Middle frontal gyrus (tissue), 1 donor: Measurements from ENCODE around the gene BLNK.
"Not testable (repeated sequence)": the region's sequence is repeated elsewhere in the genome, so short reads cannot be mapped to it uniquely, and the experiment has no call there.

Experiments
- DNase-seq: peaks from one replicate; pipeline ENCODE4 v3.0.0-alpha.2; 2015; ENCODE audit warnings: low spot score; ENCODE audit errors: extremely low spot score

The BLNK gene

DNA sequence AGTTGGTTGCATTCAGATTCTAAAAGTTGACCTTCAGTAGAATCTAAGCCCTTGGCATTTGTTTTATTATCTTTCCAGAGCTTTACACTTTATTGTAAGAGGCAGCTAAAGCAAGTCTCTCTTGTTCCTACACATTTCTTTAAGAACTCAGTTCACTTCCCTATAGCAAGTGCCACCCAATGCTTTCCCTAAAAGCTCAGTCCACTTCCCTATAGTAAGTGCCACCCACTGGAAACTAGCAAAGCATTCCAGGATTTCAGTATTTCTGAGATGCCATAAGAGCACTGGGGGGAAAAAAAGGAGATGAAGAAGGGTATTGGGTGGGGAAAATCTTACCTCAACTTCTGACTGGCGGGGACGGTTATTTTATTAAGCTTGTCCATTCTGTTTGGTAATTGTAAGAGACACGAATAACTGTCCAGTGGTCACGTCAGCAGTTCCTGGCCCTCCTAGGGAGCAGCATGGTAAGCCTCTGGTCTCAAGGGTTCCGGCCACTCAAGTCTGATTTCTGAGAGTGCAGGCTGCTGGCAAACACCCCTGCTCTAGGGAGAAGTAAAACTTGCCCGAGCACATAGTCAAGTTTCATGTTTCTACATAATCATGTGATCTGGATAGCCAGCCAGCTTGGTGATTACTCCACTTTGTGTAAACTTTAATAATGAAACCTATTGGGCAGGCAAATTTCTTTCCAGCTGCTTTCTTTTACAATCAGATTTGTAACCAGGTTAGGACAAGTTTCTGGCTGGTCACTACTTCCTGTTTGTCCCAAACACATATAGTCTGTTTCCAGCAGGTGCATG, at the start of gene BLNK:
BLNK (minus strand) TSS at position 554 of the 800 bp plus-strand sequence; CDS start at position 383, 171 bp downstream.
- DNase-seq, result no peak

GRCh38 chr10:96319754-96320474, 48.5 kb upstream of the BLNK start:
- no peak for DNase-seq

DNA sequence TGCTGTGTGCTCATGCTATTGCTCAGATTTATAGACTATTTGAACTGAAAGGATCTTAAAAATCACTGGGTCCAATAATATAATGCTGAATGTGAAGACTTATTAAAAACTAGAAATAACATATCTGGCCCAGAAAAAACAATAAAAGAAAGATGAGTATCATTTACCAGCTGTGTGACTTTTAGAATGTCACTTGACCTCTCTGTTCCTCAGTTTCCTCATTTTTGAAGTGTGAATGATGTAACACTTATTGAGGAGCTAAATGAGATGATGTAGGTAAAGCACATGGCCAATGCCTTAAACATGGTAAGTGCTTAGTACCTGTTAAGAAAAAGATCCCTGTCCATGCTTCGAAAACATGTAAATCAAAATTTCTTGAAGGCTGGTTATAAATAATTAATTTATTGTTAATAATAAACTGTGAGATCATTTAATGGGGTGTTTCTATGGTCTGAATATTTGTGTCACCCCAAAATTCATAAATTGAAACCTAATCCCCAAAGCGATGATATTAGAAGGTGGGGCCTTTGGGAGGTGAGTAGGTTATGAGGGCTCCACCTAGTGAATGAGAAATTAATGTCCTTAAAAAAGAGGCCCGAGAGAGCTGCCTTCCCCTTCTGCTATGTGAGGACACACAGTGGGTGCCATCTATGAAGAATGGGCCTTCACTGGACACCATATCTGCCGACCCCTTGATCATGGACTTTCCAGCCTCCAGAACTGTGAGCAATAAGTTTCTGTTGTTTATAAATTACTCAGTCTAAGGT, 45.9 kb upstream of the BLNK start:
- no peak for DNase-seq

GRCh38 chr10:96313344-96313743, 42.0 kb upstream of the BLNK start:
- DNase-seq, result no peak

- DNase-seq, result no peak
These were observed 39.9 kb upstream of the BLNK start for GRCh38 chr10:96311180-96311715.

DNA sequence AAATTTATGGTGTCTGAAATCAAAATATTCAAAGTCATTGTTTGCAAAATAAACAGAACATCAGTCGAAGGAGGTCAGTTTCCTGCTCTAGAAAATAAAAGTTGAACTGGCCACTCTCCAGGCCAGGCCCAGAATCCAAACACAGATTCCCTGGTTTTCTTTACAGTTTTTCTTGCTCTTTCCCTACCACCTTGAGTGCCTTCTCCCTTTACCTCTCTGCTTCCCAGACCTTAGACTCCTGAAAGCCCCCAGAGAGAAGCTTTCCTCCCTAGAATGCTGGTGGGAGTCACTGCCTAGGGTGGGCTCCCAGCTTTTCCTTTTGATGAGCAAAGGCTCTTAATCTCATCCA, 38.9 kb upstream of the BLNK start:
- DNase-seq, result no peak

- DNase-seq, result no peak
These were observed 38.4 kb upstream of the BLNK start for GRCh38 chr10:96309628-96310320.

GRCh38 chr10:96308854-96309253, 37.5 kb upstream of the BLNK start:
- DNase-seq, result not testable (repeated sequence)

- DNase-seq, result no peak
These were observed 35.1 kb upstream of the BLNK start for GRCh38 chr10:96306516-96306915.

GRCh38 chr10:96305019-96305418, 33.6 kb upstream of the BLNK start:
- no peak for DNase-seq

DNA sequence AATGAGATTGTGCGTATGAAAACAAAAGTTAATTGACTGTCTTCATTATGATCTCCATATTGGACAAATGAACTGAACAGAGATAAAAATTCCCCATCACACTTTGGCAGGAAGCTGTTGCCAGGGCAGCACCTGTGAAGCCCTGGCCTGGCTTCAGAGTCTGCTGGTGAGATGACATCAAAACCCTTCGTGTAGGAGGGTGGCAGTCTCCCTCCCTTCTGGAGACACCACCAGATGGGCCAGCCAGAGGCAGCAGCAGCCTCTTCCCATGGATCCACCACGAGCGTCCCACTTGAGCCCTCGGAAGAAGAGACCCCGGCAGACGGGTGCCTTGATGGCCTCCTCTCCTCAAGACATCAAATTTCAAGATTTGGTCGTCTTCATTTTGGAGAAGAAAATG, 32.9 kb upstream of the BLNK start, which contains the start of gene DNTT:
DNTT (plus strand) TSS at position 205 of the 400 bp plus-strand sequence; CDS start at position 269, 64 bp downstream.
- no peak for DNase-seq

DNA sequence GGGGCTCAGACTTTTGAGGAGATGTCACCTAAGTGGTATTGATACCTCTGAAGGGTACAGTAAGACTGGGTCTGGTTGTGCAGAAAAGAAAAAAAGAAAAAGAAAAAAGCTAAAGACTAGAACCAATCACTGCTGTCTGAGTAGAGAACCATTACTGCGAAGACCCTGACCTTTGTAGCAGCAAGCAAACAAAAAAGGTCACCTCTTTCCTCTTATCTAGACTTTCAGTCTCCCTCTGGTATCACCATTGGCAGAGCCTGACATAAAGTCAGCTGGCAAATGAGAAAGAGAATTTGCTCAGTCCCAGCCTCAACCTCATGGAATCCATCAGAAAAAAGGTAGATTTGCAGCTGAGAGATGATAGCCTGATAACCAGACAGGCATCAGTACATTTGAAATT, 30.2 kb upstream of the BLNK start:
- no peak for DNase-seq

- no peak for DNase-seq
These were observed 28.0 kb upstream of the BLNK start for GRCh38 chr10:96299383-96299782.

GRCh38 chr10:96298362-96298761, 27.0 kb upstream of the BLNK start:
- DNase-seq, result no peak

GRCh38 chr10:96297486-96297885, 26.1 kb upstream of the BLNK start:
- no peak for DNase-seq

DNA sequence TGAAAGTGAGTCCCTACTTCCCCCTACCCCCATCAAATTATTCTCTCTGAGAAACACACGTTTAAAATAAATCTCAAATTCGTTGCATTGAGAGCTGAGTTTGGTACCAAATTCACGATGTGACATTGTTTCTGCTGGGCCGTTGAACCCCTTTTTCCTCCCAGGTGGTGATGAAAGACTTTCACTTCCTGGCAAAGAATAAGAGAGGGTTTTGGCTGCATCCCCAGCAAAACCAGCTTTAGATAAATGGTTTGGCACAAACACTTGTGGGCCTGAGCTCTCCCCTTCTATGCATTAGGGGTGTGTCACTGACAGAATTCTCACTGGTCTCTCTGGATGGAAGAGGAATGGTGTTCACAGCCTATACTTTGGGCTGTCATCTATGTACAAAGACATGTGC, 24.1 kb upstream of the BLNK start:
- no peak for DNase-seq

- no peak for DNase-seq
These were observed 21.9 kb upstream of the BLNK start for GRCh38 chr10:96292971-96293920.

DNA sequence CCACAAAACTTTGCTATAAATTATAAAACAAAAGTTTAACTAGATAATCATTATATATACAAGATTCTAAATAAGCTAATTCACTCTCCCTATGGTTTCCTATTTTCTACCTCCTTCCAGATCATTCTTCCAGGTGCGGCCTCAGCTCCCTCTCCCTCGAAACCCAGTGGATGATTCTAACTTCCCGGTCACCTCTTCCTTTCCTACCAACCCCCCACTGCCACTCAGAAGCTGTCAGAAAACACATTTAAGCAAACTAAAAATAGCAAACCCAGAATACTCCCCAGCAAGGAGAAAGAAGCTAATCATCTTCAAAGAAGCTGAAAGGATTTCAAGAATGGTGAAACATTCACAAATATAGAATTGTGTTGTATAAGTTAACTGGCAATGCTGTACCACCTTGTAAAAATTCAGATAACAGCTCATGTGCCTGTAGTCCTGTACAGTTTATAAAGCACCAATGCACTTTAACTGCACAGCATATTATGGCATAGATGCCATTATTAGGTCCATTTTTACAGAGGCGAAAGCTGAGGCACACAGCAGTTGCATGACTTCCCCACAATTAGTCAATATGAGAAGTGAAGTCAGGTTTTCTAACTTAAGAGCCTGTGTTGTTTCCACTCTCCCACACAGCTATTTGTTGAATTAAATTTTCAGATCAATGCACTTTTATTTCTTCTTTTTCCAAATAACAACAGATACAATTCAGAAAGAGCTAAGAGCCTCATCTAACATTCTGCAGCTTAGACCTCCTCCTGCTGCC, 19.2 kb upstream of the BLNK start:
- DNase-seq, result no peak

- no peak for DNase-seq
These were observed 18.0 kb upstream of the BLNK start for GRCh38 chr10:96289218-96289910.
